Right lobe of liver (tissue), 6 donors: ENCODE data around the gene RNLS. TPM values are rescaled to one million over a fixed set of nuclear protein-coding genes. Genes with fewer than 3 reads are reported as not detected.
A peak's percentile ranks its signal among the peaks of the same experiment; 100 is the strongest.

Experiments used
- ATAC-seq, 4 donors: fragments of 200-7000 bp; cut with Tn5 transposase; one replicate each; pipeline ENCODE4 v1.9.1; 2020; ENCODE audit warnings: mild to moderate bottlenecking in 4 of 4, moderate library complexity in 4 of 4
- DNase-seq, 3 donors: peaks; one replicate each; pipeline ENCODE4 v3.0.0-alpha.2; 2020
- H3K27ac ChIP-seq, 3 donors: fragments of 200-600 bp; one replicate each; pipeline ENCODE4 v1.8.0; 2022
- H3K27me3 ChIP-seq, 2 donors: fragments of 200-600 bp; one replicate each; pipeline ENCODE4 v1.8.0; 2022
- H3K36me3 ChIP-seq, 4 donors: fragments of 200-600 bp; sonication (generic) in 1 of 4; one replicate each; pipeline versions ENCODE4 v1.5.1 to v1.8.0; 2017 to 2022; ENCODE audit warnings: control low read depth in 1 of 4
- H3K4me1 ChIP-seq, 4 donors: fragments of 200-600 bp; sonication (generic) in 1 of 4; one replicate each; pipeline versions ENCODE4 v1.5.1 to v1.8.0; 2017 to 2022; ENCODE audit warnings: control low read depth in 1 of 4
- H3K4me3 ChIP-seq, 3 donors: fragments of 200-600 bp; one replicate each; pipeline ENCODE4 v1.8.0; 2022
- H3K9me3 ChIP-seq, 4 donors: fragments of 200-600 bp; sonication (generic) in 1 of 4; one replicate each; pipeline versions ENCODE4 v1.5.1 to v1.8.0; 2017 to 2022; ENCODE audit warnings: control low read depth in 1 of 4
- POLR2A ChIP-seq: fragments of 450-650 bp; IDR thresholded peaks from one replicate; pipeline ENCODE4 v1.6.1; 2017; ENCODE audit warnings: antibody characterized with exemption, mild to moderate bottlenecking
- WGBS: methylation state at CpG from one replicate; pipeline ENCODE4 v1.1.6; 2018; ENCODE audit warnings: low coverage, low lambda C conversion rate; ENCODE audit not compliant: insufficient coverage; ENCODE audit errors: missing lambda C conversion rate; 5-methylcytosine and 5-hydroxymethylcytosine counted together
- intact Hi-C, 2 donors: fragments of 100-400 bp; cut with DNase I; formaldehyde crosslinking; loops; one replicate each; pipeline versions ENCODE4 v1.11.2 to v1.14.1; 2022
- total RNA-seq, 6 experiments: library from RNA; depleted of rRNA in 2 of 6; stranded (reverse); fragments of >200 nt in 2 of 6; fragmentation: NEBNext Ultra II Directional in 3 of 6; extraction: Animal tissue kit (Norgen Biotek cat#: 25700) in 3 of 6; gene quantifications; one replicate each; pipeline versions ENCODE4 v1.1.0 to v1.2.4, GENCODE V29; 2016 to 2023
- TF ChIP-seq, protein P1 (sequence below), 4 donors: fragments of 200-600 bp in 3 of 4; fragments of 450-650 bp in 1 of 4; IDR thresholded peaks; one replicate each; pipeline versions ENCODE4 v1.5.1 to v1.8.0; 2016 to 2022; ENCODE audit warnings: antibody characterized with exemption in 4 of 4, mild to moderate bottlenecking in 2 of 4
- donor health status: DM: no; HTN: yes; CAD: no.
- donor health status: DM: no; HTN: no; CAD: no.
- donor health status: DM: no; HTN: no; CAD: no.
- donor health status: DM: no; HTN: yes; CAD: no.
- donor health status: DM: no; HTN: yes; CAD: no.

The RNLS gene
- total RNA-seq, 6 experiments from 2014 or later, result 5.9 to 10.5 (median 7.3) TPM

DNA sequence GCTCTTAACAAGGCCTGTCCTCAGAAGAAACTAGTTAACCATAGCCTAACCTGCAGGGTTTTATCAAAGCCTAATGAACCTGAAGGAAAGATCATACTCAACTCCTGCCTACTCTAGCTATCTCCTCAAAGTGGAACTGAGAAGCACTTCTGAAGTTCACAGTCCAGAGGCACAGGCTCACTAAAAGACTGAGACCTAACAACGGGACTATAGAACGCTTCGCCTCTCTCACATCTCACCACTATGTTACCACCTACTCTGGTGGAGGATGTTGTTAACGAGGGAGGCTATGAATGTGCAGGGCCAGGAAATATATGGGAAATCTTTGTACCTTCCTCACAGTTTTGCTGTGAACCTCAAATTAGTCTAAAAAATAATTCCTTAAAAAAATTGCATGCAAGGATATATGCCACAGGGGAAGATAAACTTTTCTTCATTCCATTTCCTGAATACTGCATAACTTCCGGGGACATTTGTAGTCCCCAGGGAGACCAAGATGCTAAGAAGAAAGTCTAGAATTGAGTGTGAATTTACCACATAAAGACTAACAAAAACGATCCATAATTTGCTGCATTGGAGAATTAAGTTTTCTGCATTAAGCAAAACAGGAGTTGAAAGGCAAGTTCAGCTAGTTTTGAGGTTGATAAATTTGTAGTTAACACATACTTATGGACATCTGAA, 25.1 kb upstream of the RNLS start:
- Histone ChIP-seq H3K4me3 (no peak overlapping the region), H3K27ac (no peak overlapping the region), H3K9me3 (no peaks in the 10 kb centered on the region), H3K4me1 (no peaks in the 10 kb centered on the region), H3K36me3 (no peaks in the 10 kb centered on the region), H3K27me3 (no peaks in the 10 kb centered on the region)
- DNase-seq (no peak), ATAC-seq (no peak)
- TF ChIP-seq, protein P1, sequence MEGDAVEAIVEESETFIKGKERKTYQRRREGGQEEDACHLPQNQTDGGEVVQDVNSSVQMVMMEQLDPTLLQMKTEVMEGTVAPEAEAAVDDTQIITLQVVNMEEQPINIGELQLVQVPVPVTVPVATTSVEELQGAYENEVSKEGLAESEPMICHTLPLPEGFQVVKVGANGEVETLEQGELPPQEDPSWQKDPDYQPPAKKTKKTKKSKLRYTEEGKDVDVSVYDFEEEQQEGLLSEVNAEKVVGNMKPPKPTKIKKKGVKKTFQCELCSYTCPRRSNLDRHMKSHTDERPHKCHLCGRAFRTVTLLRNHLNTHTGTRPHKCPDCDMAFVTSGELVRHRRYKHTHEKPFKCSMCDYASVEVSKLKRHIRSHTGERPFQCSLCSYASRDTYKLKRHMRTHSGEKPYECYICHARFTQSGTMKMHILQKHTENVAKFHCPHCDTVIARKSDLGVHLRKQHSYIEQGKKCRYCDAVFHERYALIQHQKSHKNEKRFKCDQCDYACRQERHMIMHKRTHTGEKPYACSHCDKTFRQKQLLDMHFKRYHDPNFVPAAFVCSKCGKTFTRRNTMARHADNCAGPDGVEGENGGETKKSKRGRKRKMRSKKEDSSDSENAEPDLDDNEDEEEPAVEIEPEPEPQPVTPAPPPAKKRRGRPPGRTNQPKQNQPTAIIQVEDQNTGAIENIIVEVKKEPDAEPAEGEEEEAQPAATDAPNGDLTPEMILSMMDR (IDR thresholded peaks at IDR 0.05), result no peak
- no peak for TF ChIP-seq POLR2A
- 75% methylated on average over 6 of the region's 6 CpGs for WGBS
- intact Hi-C loops, result no loop called here

DNA sequence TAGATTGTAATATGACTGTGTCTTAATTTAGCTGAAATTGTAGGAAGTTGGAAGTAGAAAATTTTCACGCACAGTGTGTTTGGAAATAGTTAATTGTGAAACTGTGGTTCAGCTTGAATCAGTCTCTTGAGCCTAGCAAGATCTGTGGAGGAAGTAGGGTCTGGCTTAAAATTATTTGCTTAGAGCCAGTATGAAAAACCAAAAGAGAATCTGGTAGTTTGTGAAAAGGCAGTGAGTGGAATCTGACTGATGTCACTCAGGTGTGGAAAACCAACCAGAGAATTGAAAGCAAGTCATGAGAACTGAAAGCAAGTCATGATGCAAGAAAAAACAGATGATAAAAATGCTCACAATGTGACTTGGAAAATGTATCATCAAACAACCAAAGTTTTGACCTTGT, 14.9 kb upstream of the RNLS start:
- DNase-seq (no peak), ATAC-seq (peak in 3 of 4 donors; percentile 22 to 35 (median 23))
- no peaks in the 10 kb centered on the region for H3K36me3 ChIP-seq
- H3K27me3 ChIP-seq, result no peaks in the 10 kb centered on the region
- H3K9me3 ChIP-seq, result no peaks in the 10 kb centered on the region
- no peak overlapping the region for H3K27ac ChIP-seq
- intact Hi-C loops, result no loop called here
- 58% methylated on average over 1 of the region's 1 CpG for WGBS
- H3K4me3 ChIP-seq, result no peak overlapping the region
- TF ChIP-seq, protein P1 (IDR thresholded peaks at IDR 0.05), result no peak
- no peak for TF ChIP-seq POLR2A
- H3K4me1 ChIP-seq, result no peaks in the 10 kb centered on the region

DNA sequence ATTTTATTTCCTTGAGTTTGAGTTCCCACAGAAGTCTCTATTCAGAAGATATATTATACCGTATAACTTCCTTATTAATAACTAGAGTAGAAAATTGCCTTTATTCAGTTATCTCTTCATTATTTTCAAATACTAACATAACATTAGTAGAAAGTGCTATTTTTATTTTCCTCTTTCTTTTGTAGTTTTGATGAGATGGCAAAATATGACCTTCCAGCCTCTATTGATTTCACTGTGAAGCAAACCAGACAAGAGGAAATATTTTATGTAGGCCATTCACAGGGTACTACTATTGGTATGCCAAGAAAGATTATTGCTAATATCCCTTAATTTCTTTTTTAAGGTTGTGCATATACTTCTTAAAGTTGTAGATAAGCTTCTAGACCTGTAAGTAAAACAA, 11.4 kb upstream of the RNLS start:
- 95% methylated on average over 1 of the region's 1 CpG for WGBS
- Histone ChIP-seq H3K4me3 (no peak overlapping the region), H3K27me3 (no peaks in the 10 kb centered on the region), H3K36me3 (no peaks in the 10 kb centered on the region), H3K4me1 (no peaks in the 10 kb centered on the region), H3K27ac (no peak overlapping the region), H3K9me3 (no peaks in the 10 kb centered on the region)
- ATAC-seq (no peak), DNase-seq (no peak)
- TF ChIP-seq, protein P1 (IDR thresholded peaks at IDR 0.05), result no peak
- TF ChIP-seq POLR2A, result no peak
- intact Hi-C loops, result no loop called here

DNA sequence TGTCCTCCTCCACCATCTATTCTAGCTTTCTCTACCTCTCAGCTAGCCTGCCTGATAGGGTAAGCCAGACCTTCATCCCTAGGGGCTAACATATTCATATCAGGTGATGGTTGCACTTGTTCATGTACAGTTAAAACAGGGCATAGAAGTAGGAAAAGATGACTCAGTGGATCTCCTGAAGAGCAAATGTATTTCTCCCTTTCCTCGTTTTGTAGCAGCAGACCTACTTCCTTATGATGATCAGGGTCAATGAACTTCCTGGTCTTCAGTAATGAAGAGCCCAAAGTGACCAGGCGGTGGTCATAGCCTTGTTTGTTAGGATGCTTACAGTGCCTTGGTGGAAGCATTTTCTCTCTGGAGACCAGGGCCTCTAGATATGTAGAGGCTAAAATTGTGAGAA, 9.8 kb upstream of the RNLS start:
- H3K27me3 ChIP-seq, result no peaks in the 10 kb centered on the region
- H3K27ac ChIP-seq, result no peak overlapping the region
- DNase-seq (no peak), ATAC-seq (peak in 3 of 4 donors; percentile 22 to 46 (median 43))
- intact Hi-C loops, result no loop called here
- no peaks in the 10 kb centered on the region for H3K4me1 ChIP-seq
- H3K36me3 ChIP-seq, result no peaks in the 10 kb centered on the region
- TF ChIP-seq POLR2A, result no peak
- H3K9me3 ChIP-seq, result no peaks in the 10 kb centered on the region
- 68% methylated on average over 2 of the region's 2 CpGs for WGBS
- no peak overlapping the region for H3K4me3 ChIP-seq

DNA sequence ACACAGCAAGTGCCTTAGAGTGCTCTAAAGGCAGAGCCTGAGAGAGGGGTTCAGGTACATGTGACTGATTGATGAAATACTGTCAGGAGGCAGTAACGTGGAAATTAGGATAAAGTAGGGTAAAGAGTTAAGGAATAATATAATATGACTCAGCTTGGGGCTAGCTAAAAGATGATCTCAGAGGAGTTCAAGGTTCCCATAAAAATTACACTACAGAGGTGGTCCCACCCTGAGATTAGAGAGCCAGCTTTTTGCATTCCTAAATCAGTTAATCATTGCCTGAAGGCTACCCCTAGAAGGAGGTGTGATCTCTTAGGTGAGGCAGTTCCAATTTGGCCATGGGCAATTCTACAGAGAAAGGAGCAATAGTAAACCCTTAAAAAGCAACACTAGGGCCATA, 9.3 kb upstream of the RNLS start:
- TF ChIP-seq, protein P1 (IDR thresholded peaks at IDR 0.05), result no peak
- TF ChIP-seq POLR2A, result no peak
- 77% methylated on average over 1 of the region's 1 CpG for WGBS
- ATAC-seq (no peak), DNase-seq (no peak)
- intact Hi-C loops, result no loop called here
- Histone ChIP-seq H3K27me3 (no peaks in the 10 kb centered on the region), H3K4me3 (no peak overlapping the region), H3K4me1 (no peaks in the 10 kb centered on the region), H3K27ac (no peak overlapping the region), H3K9me3 (no peaks in the 10 kb centered on the region), H3K36me3 (no peaks in the 10 kb centered on the region)
